GM12878 (cell line): ENCODE measurements around the gene USP54. TPM values are rescaled to one million over a fixed set of nuclear protein-coding genes. Genes with fewer than 3 reads are reported as not detected.

Experiments used
- ATAC-seq: fragments of 200-7000 bp; cut with Tn5 transposase; 3 replicates; pipeline ENCODE4 v1.9.1; 2020; ENCODE audit warnings: mild to moderate bottlenecking, moderate library complexity
- BruUV-seq: library from RNA; stranded (reverse); fragments of 400-500 nt; replicated peaks from 2 replicates; lab custom pipeline; 2021; lab: Mats Ljungman, UMichigan
- CTCF ChIA-PET: fragments of 300-600 bp; sonication (Branson Sonifier 250); formaldehyde crosslinking; extraction: SDS; loops from one replicate; lab custom pipeline; 2021; ENCODE audit warnings: inconsistent platforms; lab: Yijun Ruan, JAX
- POLR2A ChIA-PET: fragments of 350-600 bp; formaldehyde crosslinking; extraction: SDS; loops from one replicate; lab custom pipeline; 2021; ENCODE audit warnings: inconsistent platforms; lab: Charles Lee
- RAD21 ChIA-PET: fragments of 300-600 bp; sonication (Branson Sonifier 250); formaldehyde crosslinking; loops from one replicate; lab custom pipeline; 2023; ENCODE audit warnings: antibody characterized with exemption; ENCODE audit not compliant: unreplicated experiment; lab: Charles Lee
- SMC1A ChIA-PET: fragments of 300-600 bp; sonication (Branson Sonifier 250); formaldehyde crosslinking; loops from one replicate; lab custom pipeline; 2023; ENCODE audit not compliant: unreplicated experiment, uncharacterized antibody; lab: Charles Lee
- DNase-seq: peaks from one replicate; pipeline ENCODE4 v3.0.0-alpha.2; 2011; ENCODE audit warnings: low read depth, low spot score
- FAIRE-seq: peaks from 3 replicates; lab custom pipeline; 2011; peaks lifted over from hg19 to GRCh38; lab: Jason Lieb, UNC
- H2AFZ ChIP-seq: 2 replicates; pipeline ENCODE4 v1.6.0; 2011; ENCODE audit warnings: low read depth, low read length, control low read depth; ENCODE audit not compliant: control insufficient read depth
- H3K27ac ChIP-seq: 2 replicates; pipeline ENCODE4 v1.5.1; 2011; ENCODE audit warnings: control low read depth; ENCODE audit not compliant: control insufficient read depth, insufficient read depth
- H3K27me3 ChIP-seq, 2 experiments: replicated peaks in 1 of 2; 2 replicates each; pipeline versions ENCODE4 v1.6.0 to v1.6.1; 2011; ENCODE audit warnings: low read length in 1 of 2; ENCODE audit not compliant: control insufficient read depth in 2 of 2, insufficient read depth in 2 of 2
- H3K36me3 ChIP-seq, 2 experiments: 2 replicates each; pipeline ENCODE4 v1.5.1; 2011; ENCODE audit warnings: low read length in 1 of 2; ENCODE audit not compliant: control insufficient read depth in 2 of 2, insufficient read depth in 2 of 2
- H3K4me1 ChIP-seq: 2 replicates; pipeline ENCODE4 v1.6.1; 2011; ENCODE audit warnings: mild to moderate bottlenecking, low read length, moderate library complexity, mixed read lengths; ENCODE audit not compliant: control insufficient read depth, insufficient read depth
- H3K4me2 ChIP-seq: 2 replicates; pipeline ENCODE4 v1.6.0; 2011; ENCODE audit warnings: control low read depth; ENCODE audit not compliant: control insufficient read depth, insufficient read depth
- H3K4me3 ChIP-seq: fragments of 200-600 bp; sonication (generic); 2 replicates; pipeline ENCODE4 v1.5.1; 2016
- H3K79me2 ChIP-seq: 2 replicates; pipeline ENCODE4 v1.6.0; 2011; ENCODE audit warnings: low read length; ENCODE audit not compliant: control insufficient read depth, insufficient read depth
- H3K9ac ChIP-seq: 2 replicates; pipeline ENCODE4 v1.8.0; 2011; ENCODE audit warnings: low read length, control low read depth, mixed read lengths; ENCODE audit not compliant: control insufficient read depth, insufficient read depth
- H3K9me3 ChIP-seq: replicated peaks from 3 replicates; pipeline ENCODE4 v1.5.1; 2011; ENCODE audit warnings: mild to moderate bottlenecking, low read length; ENCODE audit not compliant: control insufficient read depth, insufficient read depth
- H4K20me1 ChIP-seq: 2 replicates; pipeline ENCODE4 v1.6.0; 2011; ENCODE audit not compliant: control insufficient read depth, insufficient read depth
- ATF2 ChIP-seq: IDR thresholded peaks from 2 replicates; pipeline ENCODE4 v1.6.1; 2012; ENCODE audit warnings: low read length, inconsistent platforms
- CREM ChIP-seq: IDR thresholded peaks from 2 replicates; pipeline ENCODE4 v1.6.1; 2014; ENCODE audit warnings: antibody characterized with exemption, low read depth
- ETV6 ChIP-seq, 2 experiments: fragments of 450-650 bp in 1 of 2; IDR thresholded peaks in 1 of 2; conservative IDR thresholded peaks in 1 of 2; 2 replicates each; pipeline ENCODE4 v1.6.1; 2014; ENCODE audit warnings: antibody characterized with exemption in 1 of 2, borderline replicate concordance in 1 of 2, low read depth in 1 of 2, mild to moderate bottlenecking in 1 of 2, moderate library complexity in 1 of 2
- FOXK2 ChIP-seq: fragments of 450-650 bp; IDR thresholded peaks from 2 replicates; pipeline ENCODE4 v1.6.1; 2017; ENCODE audit warnings: mild to moderate bottlenecking, moderate library complexity
- HSF1 ChIP-seq: fragments of 150-350 bp; IDR thresholded peaks from 2 replicates; pipeline ENCODE4 v1.6.1; 2014; ENCODE audit warnings: mild to moderate bottlenecking, low read depth, low read length
- JUNB ChIP-seq: IDR thresholded peaks from 2 replicates; pipeline ENCODE4 v1.6.1; 2016; ENCODE audit warnings: antibody characterized with exemption, mild to moderate bottlenecking
- KDM1A ChIP-seq: fragments of 200-600 bp; sonication (generic); IDR thresholded peaks from 2 replicates; pipeline ENCODE4 v1.6.1; 2016; ENCODE audit warnings: borderline replicate concordance
- MEF2A ChIP-seq: IDR thresholded peaks from 2 replicates; pipeline ENCODE4 v1.6.1; 2011; ENCODE audit warnings: low read depth, mild to moderate bottlenecking, low read length, moderate library complexity; ENCODE audit not compliant: insufficient read depth
- MXI1 ChIP-seq: fragments of 150-350 bp; IDR thresholded peaks from 2 replicates; pipeline ENCODE4 v1.6.1; 2011; ENCODE audit warnings: low read depth, mild to moderate bottlenecking, inconsistent platforms, low read length, improper control_type of control experiment
- NBN ChIP-seq: fragments of 450-650 bp; IDR thresholded peaks from 2 replicates; pipeline ENCODE4 v1.6.1; 2016
- PBX3 ChIP-seq: IDR thresholded peaks from 2 replicates; pipeline ENCODE4 v1.6.1; 2011; ENCODE audit warnings: mild to moderate bottlenecking, low read depth, low read length, moderate library complexity; ENCODE audit not compliant: insufficient replicate concordance
- PKNOX1 ChIP-seq: fragments of 450-650 bp; IDR thresholded peaks from 2 replicates; pipeline ENCODE4 v1.6.1; 2016; ENCODE audit warnings: mild to moderate bottlenecking
- SIN3A ChIP-seq: IDR thresholded peaks from 2 replicates; pipeline ENCODE4 v1.6.1; 2012; ENCODE audit warnings: low read depth, low read length, improper control_type of control experiment
- SMC3 ChIP-seq: IDR thresholded peaks from 2 replicates; pipeline ENCODE4 v1.6.1; 2011; ENCODE audit warnings: low read length, improper control_type of control experiment, borderline replicate concordance
- ZNF384 ChIP-seq: IDR thresholded peaks from 2 replicates; pipeline ENCODE4 v1.6.1; 2012; ENCODE audit warnings: low read depth, mild to moderate bottlenecking, low read length, improper control_type of control experiment, borderline replicate concordance
- whole genome bisulfite sequencing: methylation state at CpG from one replicate; pipeline ENCODE4 v1.1.6; 2016; ENCODE audit warnings: low lambda C conversion rate; ENCODE audit not compliant: insufficient replicate concordance, insufficient coverage; ENCODE audit errors: missing lambda C conversion rate; 5-methylcytosine and 5-hydroxymethylcytosine counted together
- in situ Hi-C: fragments of 300-500 bp; cut with MboI; formaldehyde crosslinking; loops from 9 replicates; pipeline ENCODE4 v1.14.3; 2018; ENCODE audit warnings: mixed read lengths
- intact Hi-C: fragments of 100-400 bp; cut with micrococcal nuclease; formaldehyde crosslinking; loops from one replicate; pipeline ENCODE4 v1.14.2; 2022; ENCODE audit not compliant: unreplicated experiment
- polyA plus RNA-seq, 11 experiments: library from polyadenylated mRNA; depleted of rRNA in 4 of 11; unstranded in 6 of 11; stranded (reverse) in 5 of 11; fragments of >200 nt; fragmentation: Nextera tagmentation in 4 of 11; fragmentation: Illumina TruSeq in 1 of 11; extraction: Ambion mirVana in 4 of 11; extraction: Trizol in 1 of 11; gene quantifications; 1 replicate in 1 of 11; 2 replicates in 10 of 11; pipeline versions ENCODE4 v1.2.1 to v1.2.3, GENCODE V29; 2011 to 2016; ENCODE audit warnings: inconsistent platforms in 2 of 11, missing spikeins in 2 of 11, low read depth in 1 of 11
- total RNA-seq, 4 experiments: library from RNA; depleted of rRNA in 3 of 4; stranded (reverse); fragments of >200 nt in 3 of 4; fragmentation: Illumina TruSeq in 1 of 4; extraction: Trizol in 1 of 4; gene quantifications; 2 replicates each; pipeline versions ENCODE4 v1.2.1 to v1.2.3, GENCODE V29; 2013 to 2021

Gene USP54
- total and polyA plus RNA-seq, 10 of the 15 experiments (the other 5 are each of a cell fraction or from before 2014, with no cell fraction given), result 0.93 to 10.5 (median 5.5) TPM

GRCh38 chr10:73459683-73460314 is 131.3 kb downstream of the USP54 start (continued):
- TF ChIP-seq ATF2 (no peak), FOXK2 (no peak), MEF2A (no peak), SMC3 (no peak), ETV6 (conservative IDR thresholded peaks at IDR 0.05 in 1 of 2, IDR thresholded peaks at IDR 0.05 in 1 of 2; ENCODE audit: borderline replicate concordance in 1 of 2, low read depth in 1 of 2) (no peak), PKNOX1 (no peak)

GRCh38 chr10:73456187-73456890 is 134.8 kb downstream of the USP54 start:
- Histone ChIP-seq H4K20me1 (no peaks in the 10 kb centered on the region), H3K4me2 (no peak overlapping the region), H3K9me3 (no peaks in the 10 kb centered on the region), H3K9ac (no peak overlapping the region), H2AFZ (no peak overlapping the region), H3K4me3 (no peak overlapping the region), H3K4me1 (no peaks in the 10 kb centered on the region), H3K79me2 (no peaks in the 10 kb centered on the region), H3K27me3 (no peaks in the 10 kb centered on the region), H3K36me3 (peaks cover 0 to 1% of the 10 kb centered on the region in 2 experiments; a peak in 3 of 4 replicates), H3K27ac (no peak overlapping the region)
- ATAC-seq (no peak), DNase-seq (no peak), FAIRE-seq (no peak)
- SMC1A ChIA-PET, result interaction anchor here (1.0 to 1.3 kb wide), 4 partner anchors 9 to 28 kb away, joined by 3 to 5 read pairs (median 4); no protein-coding TSS in a partner anchor
- CTCF ChIA-PET, result no interaction called here
- POLR2A ChIA-PET, result interaction anchor here (0.6 to 0.7 kb wide), 2 partner anchors 32 to 34 kb away, joined by 4 to 5 read pairs; no protein-coding TSS in a partner anchor
- no TSS peak for BruUV-seq
- TF ChIP-seq HSF1, result no peak
- TF ChIP-seq KDM1A, result no peak
- TF ChIP-seq SIN3A, result no peak
- TF ChIP-seq FOXK2, result no peak
- no peak for TF ChIP-seq NBN
- no peak for TF ChIP-seq CREM
- TF ChIP-seq MXI1, result no peak
- TF ChIP-seq PBX3, result no peak
- no peak for TF ChIP-seq JUNB
- no peak for TF ChIP-seq ZNF384
- RAD21 ChIA-PET, result no interaction called here
- in situ Hi-C loops (no loop called here), intact Hi-C loops (no loop called here)
- 98% methylated on average over 2 of the region's 2 CpGs for WGBS
